HEK293 (cell line): ENCODE data around the gene CA6.

Source experiments
- CTCF ChIA-PET: fragments of 350-600 bp; formaldehyde crosslinking; extraction: SDS; loops from one replicate; lab custom pipeline; 2021; ENCODE audit warnings: antibody characterized with exemption; lab: Yijun Ruan, JAX
- POLR2A ChIA-PET: fragments of 300-600 bp; formaldehyde crosslinking; extraction: SDS; loops from one replicate; lab custom pipeline; 2020; ENCODE audit warnings: antibody characterized with exemption, inconsistent platforms; lab: Yijun Ruan, JAX
- H3K27ac ChIP-seq: fragments of 200-500 bp; sonication (Bioruptor generic); 2 replicates; pipeline ENCODE4 v1.5.1; 2014; ENCODE audit warnings: low read depth, low read length, control low read depth, inconsistent platforms; ENCODE audit errors: extremely low read depth
- H3K36me3 ChIP-seq, 2 experiments: fragments of 200-500 bp in 1 of 2; sonication (Bioruptor generic) in 1 of 2; 1 replicate in 1 of 2; 2 replicates in 1 of 2; pipeline ENCODE4 v1.5.1; 2014 to 2017; ENCODE audit warnings: inconsistent platforms in 2 of 2, low read length in 2 of 2; ENCODE audit not compliant: control insufficient read depth in 2 of 2, insufficient read depth in 1 of 2
- H3K4me1 ChIP-seq: fragments of 200-500 bp; sonication (Bioruptor generic); 2 replicates; pipeline ENCODE4 v1.5.1; 2014; ENCODE audit warnings: mild to moderate bottlenecking, low read length, inconsistent platforms; ENCODE audit not compliant: control insufficient read depth, insufficient read depth
- H3K4me3 ChIP-seq: 2 replicates; pipeline ENCODE4 v1.5.1; 2011; ENCODE audit warnings: low read depth, mild to moderate bottlenecking, control low read depth, low read length, moderate library complexity
- H3K9me3 ChIP-seq: fragments of 200-500 bp; sonication (Bioruptor generic); 2 replicates; pipeline ENCODE4 v1.5.1; 2014; ENCODE audit warnings: low read depth, low read length, inconsistent platforms; ENCODE audit not compliant: control insufficient read depth, insufficient read depth
- GLI4 ChIP-seq: fragments of 450-650 bp; formaldehyde crosslinking; IDR thresholded peaks from 2 replicates; pipeline ENCODE4 v1.5.1; 2016; ENCODE audit warnings: missing biosample characterization, missing genetic modification characterization
- GLIS2 ChIP-seq: fragments of 450-650 bp; formaldehyde crosslinking; IDR thresholded peaks from 2 replicates; pipeline ENCODE4 v1.5.1; 2016; ENCODE audit warnings: missing biosample characterization, missing genetic modification characterization
- KLF16 ChIP-seq: fragments of 450-650 bp; formaldehyde crosslinking; IDR thresholded peaks from 2 replicates; pipeline ENCODE4 v1.5.1; 2017; ENCODE audit warnings: missing biosample characterization, missing genetic modification characterization
- PRDM1 ChIP-seq: fragments of 450-650 bp; formaldehyde crosslinking; IDR thresholded peaks from 2 replicates; pipeline ENCODE4; 2016; ENCODE audit warnings: missing biosample characterization, missing genetic modification characterization
- TRIM28 ChIP-seq: IDR thresholded peaks from 2 replicates; pipeline ENCODE4 v1.6.1; 2011; ENCODE audit warnings: low read length, control low read depth, borderline replicate concordance
- ZBTB17 ChIP-seq: fragments of 450-650 bp; formaldehyde crosslinking; IDR thresholded peaks from 2 replicates; pipeline ENCODE4 v1.5.1; 2016; ENCODE audit warnings: missing biosample characterization, missing genetic modification characterization
- ZBTB20 ChIP-seq: fragments of 450-650 bp; formaldehyde crosslinking; IDR thresholded peaks from 2 replicates; pipeline ENCODE4 v1.5.1; 2016; ENCODE audit warnings: missing biosample characterization, missing genetic modification characterization
- ZBTB21 ChIP-seq: fragments of 450-650 bp; formaldehyde crosslinking; IDR thresholded peaks from 2 replicates; pipeline ENCODE4 v1.5.1; 2017; ENCODE audit warnings: missing biosample characterization, missing genetic modification characterization
- ZBTB48 ChIP-seq: fragments of 450-650 bp; formaldehyde crosslinking; IDR thresholded peaks from 2 replicates; pipeline ENCODE4 v1.5.1; 2016; ENCODE audit warnings: missing biosample characterization, missing genetic modification characterization
- ZBTB8A ChIP-seq: fragments of 450-650 bp; formaldehyde crosslinking; IDR thresholded peaks from 2 replicates; pipeline ENCODE4 v1.5.1; 2016; ENCODE audit warnings: missing biosample characterization, missing genetic modification characterization
- ZIC2 ChIP-seq: fragments of 450-650 bp; formaldehyde crosslinking; IDR thresholded peaks from 2 replicates; pipeline ENCODE4 v1.5.1; 2016; ENCODE audit warnings: missing biosample characterization, missing genetic modification characterization
- ZNF148 ChIP-seq: fragments of 450-650 bp; formaldehyde crosslinking; IDR thresholded peaks from 2 replicates; pipeline ENCODE4 v1.5.0; 2017; ENCODE audit warnings: missing biosample characterization, missing genetic modification characterization, borderline replicate concordance
- ZNF221 ChIP-seq: fragments of 450-650 bp; formaldehyde crosslinking; IDR thresholded peaks from 2 replicates; pipeline ENCODE4 v1.5.1; 2017; ENCODE audit warnings: missing biosample characterization, missing genetic modification characterization, borderline replicate concordance
- ZNF274 ChIP-seq, 2 experiments: fragments of 200-500 bp in 1 of 2; fragments of 450-650 bp in 1 of 2; sonication (Bioruptor generic) in 1 of 2; formaldehyde crosslinking in 1 of 2; IDR thresholded peaks; 2 replicates each; pipeline versions ENCODE4 v1.5.1 to v1.6.1; 2014 to 2016; ENCODE audit warnings: borderline replicate concordance in 1 of 2, inconsistent platforms in 1 of 2, low read length in 1 of 2, missing biosample characterization in 1 of 2, missing genetic modification characterization in 1 of 2
- ZNF280D ChIP-seq: fragments of 450-650 bp; formaldehyde crosslinking; IDR thresholded peaks from 2 replicates; pipeline ENCODE4 v1.5.1; 2016; ENCODE audit warnings: missing biosample characterization, missing genetic modification characterization
- ZNF311 ChIP-seq: fragments of 450-650 bp; formaldehyde crosslinking; IDR thresholded peaks from 2 replicates; pipeline ENCODE4 v1.5.1; 2017; ENCODE audit warnings: missing biosample characterization, missing genetic modification characterization, borderline replicate concordance
- ZNF37A ChIP-seq: fragments of 450-650 bp; IDR thresholded peaks from 2 replicates; pipeline ENCODE4 v1.5.1; 2018; ENCODE audit warnings: missing biosample characterization, missing genetic modification characterization
- ZNF391 ChIP-seq: fragments of 450-650 bp; formaldehyde crosslinking; IDR thresholded peaks from 2 replicates; pipeline ENCODE4 v1.5.1; 2016; ENCODE audit warnings: low read depth, missing biosample characterization, missing genetic modification characterization, borderline replicate concordance
- ZNF394 ChIP-seq: fragments of 450-650 bp; formaldehyde crosslinking; IDR thresholded peaks from 2 replicates; pipeline ENCODE4 v1.5.1; 2016; ENCODE audit warnings: missing biosample characterization, missing genetic modification characterization, mild to moderate bottlenecking, moderate library complexity, borderline replicate concordance
- ZNF473 ChIP-seq: fragments of 450-650 bp; formaldehyde crosslinking; IDR thresholded peaks from 2 replicates; pipeline ENCODE4 v1.5.1; 2017; ENCODE audit warnings: missing biosample characterization, missing genetic modification characterization
- ZNF521 ChIP-seq: fragments of 450-650 bp; formaldehyde crosslinking; IDR thresholded peaks from 2 replicates; pipeline ENCODE4 v1.5.1; 2017; ENCODE audit warnings: missing biosample characterization, mild to moderate bottlenecking, missing genetic modification characterization
- ZNF660 ChIP-seq: fragments of 450-650 bp; IDR thresholded peaks from 2 replicates; pipeline ENCODE4 v1.5.1; 2018; ENCODE audit warnings: missing biosample characterization, mild to moderate bottlenecking, missing genetic modification characterization
- ZNF704 ChIP-seq: fragments of 450-650 bp; formaldehyde crosslinking; IDR thresholded peaks from 2 replicates; pipeline ENCODE4 v1.5.1; 2016; ENCODE audit warnings: missing biosample characterization, missing genetic modification characterization
- ZNF76 ChIP-seq: fragments of 450-650 bp; formaldehyde crosslinking; IDR thresholded peaks from 2 replicates; pipeline ENCODE4; 2016; ENCODE audit warnings: low read depth, missing biosample characterization, missing genetic modification characterization, borderline replicate concordance
- ZNF785 ChIP-seq: fragments of 450-650 bp; formaldehyde crosslinking; IDR thresholded peaks from 2 replicates; pipeline ENCODE4 v1.5.1; 2016; ENCODE audit warnings: missing biosample characterization, missing genetic modification characterization
- ZNF830 ChIP-seq: fragments of 450-650 bp; IDR thresholded peaks from 2 replicates; pipeline ENCODE4 v1.5.0; 2018; ENCODE audit warnings: missing biosample characterization, missing genetic modification characterization, low read depth, mild to moderate bottlenecking, moderate library complexity
- ZSCAN18 ChIP-seq: fragments of 450-650 bp; formaldehyde crosslinking; IDR thresholded peaks from 2 replicates; pipeline ENCODE4 v1.5.1; 2016; ENCODE audit warnings: missing biosample characterization, missing genetic modification characterization

The CA6 gene

GRCh38 chr1:9008236-9008635, 62.6 kb downstream of the CA6 start:
- POLR2A ChIA-PET = no interaction called here
- H3K27ac ChIP-seq = no peak overlapping the region
- no peaks in the 10 kb centered on the region for H3K9me3 ChIP-seq
- no peak overlapping the region for H3K4me3 ChIP-seq
- CTCF ChIA-PET = interaction anchor here (0.7 kb wide), 1 partner anchor 236 kb away, joined by 3 read pairs; no protein-coding TSS in a partner anchor
- H3K36me3 ChIP-seq = no peaks in the 10 kb centered on the region
- no peak for TF ChIP-seq ZNF473 (tag by site-specific recombination)
- no peak for TF ChIP-seq PRDM1 (tag by site-specific recombination)
- no peak for TF ChIP-seq ZSCAN18 (tag by site-specific recombination)
- no peak for TF ChIP-seq ZNF391 (tag by site-specific recombination)
- TF ChIP-seq ZNF394 (tag by site-specific recombination) = no peak
- no peak for TF ChIP-seq ZBTB21 (tag by site-specific recombination)
- TF ChIP-seq GLI4 = no peak
- TF ChIP-seq ZNF704 (tag by site-specific recombination) = no peak
- TF ChIP-seq ZNF37A (tag by site-specific recombination) = no peak
- no peak for TF ChIP-seq TRIM28
- no peak for TF ChIP-seq ZBTB48 (tag by site-specific recombination)
- TF ChIP-seq ZNF830 (tag by site-specific recombination) = no peak
- no peak for TF ChIP-seq ZNF660 (tag by site-specific recombination)
- TF ChIP-seq GLIS2 = no peak
- TF ChIP-seq ZNF280D = no peak
- TF ChIP-seq ZNF785 (tag by site-specific recombination) = no peak
- no peak for TF ChIP-seq ZNF521 (tag by site-specific recombination)
- TF ChIP-seq ZIC2 (tag by site-specific recombination) = no peak
- no peak for TF ChIP-seq KLF16 (tag by site-specific recombination)
- no peaks in the 10 kb centered on the region for H3K4me1 ChIP-seq

GRCh38 chr1:9009438-9010370, 64.0 kb downstream of the CA6 start:
- CTCF ChIA-PET = interaction anchor here (0.6 to 1.4 kb wide), 5 partner anchors 20 to 93 kb away, joined by 3 to 6 read pairs (median 3); no protein-coding TSS in a partner anchor
- TF ChIP-seq ZBTB17 (tag by site-specific recombination) = no peak
- TF ChIP-seq ZNF148 (tag by site-specific recombination) = no peak
- no peak for TF ChIP-seq ZBTB48 (tag by site-specific recombination)
- TF ChIP-seq ZNF311 (tag by site-specific recombination) = no peak
- no peak for TF ChIP-seq ZNF76 (tag by site-specific recombination)
- TF ChIP-seq ZBTB8A (tag by site-specific recombination) = no peak
- TF ChIP-seq ZNF274 (IDR thresholded peaks at IDR 0.05; ENCODE audit: low read length) = no peak
- TF ChIP-seq ZNF274 (tag by site-specific recombination; IDR thresholded peaks at IDR 0.05; ENCODE audit: borderline replicate concordance) = no peak
- no peak for TF ChIP-seq ZBTB20 (tag by site-specific recombination)
- no peak for TF ChIP-seq ZNF221 (tag by site-specific recombination)

More at GRCh38 chr1:9009438-9010370, 64.0 kb downstream of the CA6 start:
- no peak overlapping the region for H3K4me3 ChIP-seq
- no peak overlapping the region for H3K27ac ChIP-seq
- no peaks in the 10 kb centered on the region for H3K4me1 ChIP-seq
- no peaks in the 10 kb centered on the region for H3K9me3 ChIP-seq
- H3K36me3 ChIP-seq = no peaks in the 10 kb centered on the region
- POLR2A ChIA-PET = interaction anchor here (0.6 kb wide), 1 partner anchor 145 kb away, joined by 3 read pairs; no protein-coding TSS in a partner anchor
